GM19467 (cell line): ENCODE results near the gene SPATS2L.
A peak's percentile ranks its signal among the peaks of the same experiment; 100 is the strongest.

Experiments
- ATAC-seq: cut with Tn5 transposase; IDR thresholded peaks from one replicate; pipeline ENCODE4 v1.9.1; 2021; ENCODE audit warnings: mild to moderate bottlenecking, moderate library complexity; ENCODE audit not compliant: unreplicated experiment

Gene SPATS2L

GRCh38 chr2:200373973-200374416 is 67.5 kb downstream of the SPATS2L start:
- ATAC-seq: peak; percentile 87

GRCh38 chr2:200376513-200377354 is 70.2 kb downstream of the SPATS2L start:
- no peak for ATAC-seq

GRCh38 chr2:200377355-200378336 is 71.2 kb downstream of the SPATS2L start:
- no peak for ATAC-seq

GRCh38 chr2:200378652-200379290 is 72.3 kb downstream of the SPATS2L start:
- no peak for ATAC-seq

GRCh38 chr2:200379481-200380090 is 73.1 kb downstream of the SPATS2L start:
- no peak for ATAC-seq

- no peak for ATAC-seq
Measured at GRCh38 chr2:200380091-200380561, 73.6 kb downstream of the SPATS2L start.

GRCh38 chr2:200380833-200381542 is 74.5 kb downstream of the SPATS2L start:
- no peak for ATAC-seq

GRCh38 chr2:200382874-200383273 is 76.4 kb downstream of the SPATS2L start:
- ATAC-seq: no peak

- peak; percentile 63 for ATAC-seq
Measured at GRCh38 chr2:200383380-200384110, 77.1 kb downstream of the SPATS2L start.

GRCh38 chr2:200385063-200385635 is 78.7 kb downstream of the SPATS2L start:
- ATAC-seq: no peak

GRCh38 chr2:200393191-200393590 is 86.7 kb downstream of the SPATS2L start:
- ATAC-seq: no peak

- ATAC-seq: no peak
Measured at GRCh38 chr2:200394045-200394444, 87.6 kb downstream of the SPATS2L start.

- no peak for ATAC-seq
Measured at GRCh38 chr2:200396781-200397242, 90.3 kb downstream of the SPATS2L start.

- no peak for ATAC-seq
Measured at GRCh38 chr2:200397785-200398184, 91.3 kb downstream of the SPATS2L start.

GRCh38 chr2:200399046-200399445 is 92.6 kb downstream of the SPATS2L start:
- ATAC-seq: no peak

- no peak for ATAC-seq
Measured at GRCh38 chr2:200399636-200400035, 93.1 kb downstream of the SPATS2L start.

- no peak for ATAC-seq
Measured at GRCh38 chr2:200403814-200404213, 97.3 kb downstream of the SPATS2L start.

- no peak for ATAC-seq
Measured at GRCh38 chr2:200404615-200405014, 98.1 kb downstream of the SPATS2L start.
